ENCODE measurements around the gene STAT1.

The STAT1 gene

GRCh38 chr2:190948671-190949070 lies 65.3 kb downstream of the STAT1 start:
- DNase-seq = no peak

GRCh38 chr2:190947711-190948251 lies 66.2 kb downstream of the STAT1 start:
- no peak for DNase-seq

- DNase-seq = no peak
Measured at GRCh38 chr2:190947141-190947540, 66.8 kb downstream of the STAT1 start.

- DNase-seq = no peak
Measured at GRCh38 chr2:190943706-190944105, 70.3 kb downstream of the STAT1 start.

- no peak for DNase-seq
Measured at GRCh38 chr2:190942697-190943096, 71.3 kb downstream of the STAT1 start.

- DNase-seq = no peak
Measured at GRCh38 chr2:190941571-190941970, 72.4 kb downstream of the STAT1 start.

GRCh38 chr2:190940454-190940853 lies 73.5 kb downstream of the STAT1 start:
- no peak for DNase-seq

GRCh38 chr2:190938771-190939335 lies 75.1 kb downstream of the STAT1 start:
- DNase-seq = no peak

GRCh38 chr2:190935054-190935453 lies 78.9 kb downstream of the STAT1 start:
- DNase-seq = no peak

- DNase-seq = no peak
Measured at GRCh38 chr2:190933361-190933760, 80.6 kb downstream of the STAT1 start.

- DNase-seq = no peak
Measured at GRCh38 chr2:190932514-190932913, 81.5 kb downstream of the STAT1 start.

- DNase-seq = no peak
Measured at GRCh38 chr2:190930411-190930810, 83.6 kb downstream of the STAT1 start.

- DNase-seq = no peak
Measured at GRCh38 chr2:190929919-190930318, 84.1 kb downstream of the STAT1 start.

GRCh38 chr2:190927301-190927700 lies 86.7 kb downstream of the STAT1 start:
- no peak for DNase-seq

GRCh38 chr2:190922376-190922775 lies 91.6 kb downstream of the STAT1 start:
- DNase-seq = no peak

- no peak for DNase-seq
Measured at GRCh38 chr2:190920085-190920484, 93.9 kb downstream of the STAT1 start.

Measured in NCI-H146 (cell line).